ENCODE measurements around the gene SPINK8. TPM values are rescaled to one million over a fixed set of nuclear protein-coding genes. Genes with fewer than 3 reads are reported as not detected.

Gene SPINK8
- total and polyA plus RNA-seq, 2 donors (not counting 3 experiments of a cell fraction or from before 2014, with no cell fraction given), result not detected

DNA sequence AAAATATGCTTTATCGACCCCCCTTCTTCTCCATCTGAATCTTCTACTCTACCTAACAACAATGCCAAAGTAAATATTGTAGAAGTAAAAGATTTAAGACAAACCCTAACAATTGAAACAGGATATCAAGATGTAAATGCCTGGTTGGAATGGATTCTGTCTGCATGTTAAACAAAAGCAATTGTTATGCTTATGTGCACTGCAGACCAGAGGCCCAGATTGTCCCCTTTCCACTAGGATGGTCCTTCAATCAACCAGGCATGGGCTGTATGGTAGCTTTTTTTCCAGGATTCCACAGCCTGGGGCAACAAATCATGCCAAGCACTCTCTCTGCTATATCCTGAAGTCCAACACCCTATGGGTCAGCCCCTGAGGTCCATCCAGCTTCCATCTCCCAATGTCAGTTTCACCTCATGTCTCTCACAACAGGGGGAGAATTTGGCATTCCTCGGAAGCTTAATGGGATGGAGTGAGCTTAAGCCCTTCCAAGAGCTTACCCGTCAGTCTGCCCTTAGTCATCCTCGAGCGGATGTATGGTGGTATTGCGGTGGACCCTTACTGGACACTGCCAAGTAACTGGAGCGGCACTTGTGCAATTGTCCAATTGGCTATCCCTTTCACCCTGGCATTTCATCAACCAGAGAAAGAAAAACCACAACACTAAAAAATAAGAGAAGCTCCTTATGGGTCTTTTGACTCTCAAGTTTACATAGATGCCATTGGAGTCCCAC, 56.4 kb downstream of the SPINK8 start:
- Histone ChIP-seq H3K4me2 (ENCODE audit: insufficient read depth, low read length) (no peak overlapping the region), H3K4me1 (ENCODE audit: control insufficient read depth, extremely low read depth, insufficient read depth, low read length) (no peaks in the 10 kb centered on the region), H4K20me1 (replicated peaks; ENCODE audit: control insufficient read depth, extremely low read depth, insufficient read depth, low read length) (no peaks in the 10 kb centered on the region), H3K9me1 (replicated peaks; ENCODE audit: control insufficient read depth, extremely low read depth, insufficient read depth, low read length) (no peaks in the 10 kb centered on the region), H3K27ac (ENCODE audit: insufficient read depth, low read depth, low read length) (no peak overlapping the region), H3K9me3 (replicated peaks; ENCODE audit: control insufficient read depth, insufficient read depth, low read length) (no peaks in the 10 kb centered on the region), H3K79me2 (ENCODE audit: control insufficient read depth, insufficient read depth, low read length) (no peaks in the 10 kb centered on the region), H3K36me3 (ENCODE audit: control insufficient read depth in 2 of 2, extremely low read depth in 1 of 2, insufficient read depth in 2 of 2, low read length in 2 of 2) (no peaks in the 10 kb centered on the region), H2AFZ (ENCODE audit: low read depth, low read length) (no peak overlapping the region), H3K9ac (replicated peaks; ENCODE audit: extremely low read depth, insufficient read depth, low read length) (no peak overlapping the region), H3K4me3 (replicated peaks in 1 of 3; ENCODE audit: insufficient read depth in 1 of 3, low read depth in 1 of 3, low read length in 3 of 3) (no peak overlapping the region), H3K27me3 (ENCODE audit: control insufficient read depth in 2 of 2, insufficient read depth in 2 of 2, low read length in 2 of 2) (peaks cover 0 to 1% of the 10 kb centered on the region in 2 experiments)
- ChIA-PET POLR2A (no interaction called here), CTCF (interaction anchor here (1.2 to 24.1 kb wide), 4 partner anchors 29 to 156 kb away, joined by 3 to 723 read pairs (median 8); partner anchors contain the start of gene PLXNB1)
- DNase-seq (ENCODE audit: low read depth, low spot score), result no peak
- TF ChIP-seq POLR2AphosphoS5 (IDR thresholded peaks at IDR 0.05; ENCODE audit: insufficient read depth, low read depth, low read length) (no peak), EZH2 (IDR thresholded peaks at IDR 0.05; ENCODE audit: borderline replicate concordance, low read depth, low read length, severe bottlenecking) (no peak), FOS (IDR thresholded peaks at IDR 0.05; ENCODE audit: borderline replicate concordance, insufficient read depth, low read length) (no peak), MYC (IDR thresholded peaks at IDR 0.05; ENCODE audit: low read depth, low read length) (no peak), JUN (IDR thresholded peaks at IDR 0.05; ENCODE audit: borderline replicate concordance, insufficient read depth, insufficient read length, low read depth) (no peak), POLR2A (IDR thresholded peaks at IDR 0.05; ENCODE audit: low read depth, low read length) (no peak)
- TF ChIP-seq, protein P1, sequence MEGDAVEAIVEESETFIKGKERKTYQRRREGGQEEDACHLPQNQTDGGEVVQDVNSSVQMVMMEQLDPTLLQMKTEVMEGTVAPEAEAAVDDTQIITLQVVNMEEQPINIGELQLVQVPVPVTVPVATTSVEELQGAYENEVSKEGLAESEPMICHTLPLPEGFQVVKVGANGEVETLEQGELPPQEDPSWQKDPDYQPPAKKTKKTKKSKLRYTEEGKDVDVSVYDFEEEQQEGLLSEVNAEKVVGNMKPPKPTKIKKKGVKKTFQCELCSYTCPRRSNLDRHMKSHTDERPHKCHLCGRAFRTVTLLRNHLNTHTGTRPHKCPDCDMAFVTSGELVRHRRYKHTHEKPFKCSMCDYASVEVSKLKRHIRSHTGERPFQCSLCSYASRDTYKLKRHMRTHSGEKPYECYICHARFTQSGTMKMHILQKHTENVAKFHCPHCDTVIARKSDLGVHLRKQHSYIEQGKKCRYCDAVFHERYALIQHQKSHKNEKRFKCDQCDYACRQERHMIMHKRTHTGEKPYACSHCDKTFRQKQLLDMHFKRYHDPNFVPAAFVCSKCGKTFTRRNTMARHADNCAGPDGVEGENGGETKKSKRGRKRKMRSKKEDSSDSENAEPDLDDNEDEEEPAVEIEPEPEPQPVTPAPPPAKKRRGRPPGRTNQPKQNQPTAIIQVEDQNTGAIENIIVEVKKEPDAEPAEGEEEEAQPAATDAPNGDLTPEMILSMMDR (IDR thresholded peaks at IDR 0.05; ENCODE audit: extremely low read depth in 1 of 2, insufficient read depth in 1 of 2, low read depth in 1 of 2, low read length in 2 of 2), result no peak
- no peak for FAIRE-seq
- intact Hi-C loops (cut with micrococcal nuclease), result loop anchor here (10.0 kb wide), 1 partner anchor 82 kb away; no protein-coding TSS in a partner anchor
- BruUV-seq (replicated peaks), result no TSS peak
- dilution Hi-C loops (cut with MboI; ENCODE audit: extremely low pct_ligation_motif_present, low sequenced_read_pairs), result no loop called here

All from endothelial cell of umbilical vein (primary cell).